HG02973 (cell line): ENCODE results near the gene CAPN9.

Experiments
- ATAC-seq: cut with Tn5 transposase; IDR thresholded peaks from one replicate; pipeline ENCODE4 v1.9.1; 2021; ENCODE audit warnings: moderate library complexity; ENCODE audit not compliant: unreplicated experiment

Gene CAPN9

GRCh38 chr1:230820568-230820967 lies 73.4 kb downstream of the CAPN9 start:
- ATAC-seq, result no peak

DNA sequence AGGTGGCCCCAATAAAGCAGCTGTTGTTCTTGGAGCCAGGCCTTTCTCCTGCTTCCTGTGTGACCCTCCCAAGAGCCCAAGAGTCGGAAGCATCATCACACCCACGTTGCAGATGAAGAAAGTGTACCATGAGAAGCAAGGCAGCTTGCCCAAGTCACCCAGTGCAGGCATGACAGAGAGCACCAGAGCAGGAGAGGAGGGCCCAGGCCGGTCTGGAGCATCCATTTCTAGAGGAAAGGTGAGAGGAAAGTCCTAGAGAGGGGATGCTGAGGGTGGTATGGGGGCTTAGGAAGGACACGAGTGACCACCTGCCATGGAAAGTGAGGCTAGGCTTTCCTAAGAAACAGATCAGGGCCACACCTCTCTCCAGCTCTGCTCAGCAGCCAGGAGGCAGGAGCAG lies 74.2 kb downstream of the CAPN9 start:
- no peak for ATAC-seq

DNA sequence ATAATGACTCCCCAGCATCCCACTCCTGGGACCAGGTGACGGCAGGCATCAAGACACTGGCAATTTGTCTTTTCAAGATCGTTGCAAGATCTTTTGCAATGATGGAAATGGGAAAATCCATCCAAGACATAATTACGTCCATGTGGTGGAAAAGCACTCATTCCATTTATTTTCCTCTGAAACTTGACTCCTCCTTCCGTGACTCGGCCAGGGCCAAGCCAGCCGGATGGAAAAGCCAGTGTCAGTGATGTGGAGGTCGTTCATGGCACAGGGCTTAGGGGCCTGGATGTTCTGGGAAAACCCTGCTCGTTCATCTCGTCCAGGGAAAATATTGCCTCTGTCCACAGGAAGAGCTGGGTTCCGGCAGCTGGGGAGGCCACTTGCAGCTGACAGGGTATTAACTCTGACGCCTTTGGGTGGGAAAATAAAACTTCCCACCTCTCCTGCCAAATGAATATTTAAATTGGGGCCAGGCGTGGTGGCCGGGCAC lies 74.9 kb downstream of the CAPN9 start:
- no peak for ATAC-seq

DNA sequence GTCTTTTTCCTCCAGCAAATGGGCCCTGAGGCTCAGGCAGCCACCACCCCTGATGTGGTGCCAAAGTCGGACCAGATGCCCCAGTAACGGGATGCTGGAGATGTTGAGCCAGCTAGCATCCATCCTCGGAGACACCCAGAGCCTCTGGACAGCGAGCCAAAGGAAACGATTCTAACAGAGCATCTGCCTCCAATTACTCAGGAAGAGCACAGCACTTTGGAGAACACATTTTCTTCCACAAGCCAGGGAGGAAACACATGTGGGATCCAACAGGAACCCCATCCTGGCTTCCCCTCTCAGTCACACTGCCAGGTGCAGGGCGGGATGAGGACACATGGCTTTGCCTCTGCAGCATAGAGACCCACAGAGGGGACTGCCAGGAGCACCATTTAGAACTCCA lies 76.2 kb downstream of the CAPN9 start:
- ATAC-seq, result no peak

DNA sequence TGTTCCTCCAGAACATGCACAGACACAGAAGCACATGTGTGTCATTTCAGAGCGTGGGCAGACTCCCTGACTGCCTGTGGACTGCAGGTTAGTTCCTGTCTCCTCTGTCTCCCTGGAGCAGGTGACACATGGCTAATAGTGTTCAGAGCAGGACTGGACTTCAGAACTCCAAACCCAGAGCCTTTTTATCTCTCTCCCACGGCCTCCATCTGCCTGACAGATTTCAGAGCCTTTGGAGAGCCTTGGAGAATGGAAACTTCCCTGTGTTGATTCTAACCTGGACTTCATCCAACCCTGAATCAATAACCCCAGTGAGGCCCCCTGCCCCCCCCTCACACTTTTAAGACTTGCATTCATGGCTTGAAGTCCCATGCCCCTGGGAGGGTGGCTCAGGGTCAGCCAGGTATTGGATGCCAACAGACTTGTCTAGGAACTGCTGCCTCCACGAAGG lies 76.8 kb downstream of the CAPN9 start:
- ATAC-seq, result no peak

GRCh38 chr1:230824551-230824918 lies 77.3 kb downstream of the CAPN9 start:
- ATAC-seq, result no peak

DNA sequence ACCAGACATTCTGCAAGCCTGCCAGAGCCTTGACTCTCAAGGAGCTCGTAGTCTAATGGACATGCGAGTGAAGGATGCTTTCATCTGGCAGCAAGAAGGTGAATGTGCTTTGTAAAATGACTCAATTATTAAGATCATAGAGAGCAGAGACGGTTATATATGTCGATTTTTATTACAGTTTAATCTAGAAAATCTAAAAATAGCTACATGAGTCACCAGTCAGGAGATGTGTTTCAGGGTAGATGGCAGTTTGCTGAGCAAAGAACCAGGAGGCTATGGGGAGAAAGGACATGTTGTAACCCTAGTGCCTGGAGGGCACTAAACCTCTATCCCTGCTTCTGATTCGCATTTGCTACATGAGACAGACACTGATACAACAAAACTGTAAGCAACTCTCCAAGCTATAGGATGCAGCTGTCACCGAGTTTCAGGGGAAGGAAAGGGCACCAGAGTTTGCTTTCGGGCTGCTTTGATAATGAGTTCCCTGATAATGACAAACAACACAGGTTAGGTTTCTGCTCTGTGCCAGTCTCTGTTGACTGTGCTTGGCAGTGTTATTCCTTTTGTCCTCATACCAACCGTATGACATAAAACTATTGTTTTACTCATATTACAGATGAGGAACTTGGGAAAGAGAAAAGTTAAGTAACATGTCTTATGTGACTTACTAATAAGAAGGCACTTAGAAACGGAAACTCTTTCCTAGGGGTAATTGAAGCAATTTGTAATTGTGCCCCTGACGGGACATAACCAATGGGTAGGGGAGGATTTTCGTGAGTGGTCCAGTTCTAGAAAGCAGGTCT lies 77.9 kb downstream of the CAPN9 start:
- ATAC-seq, result no peak

GRCh38 chr1:230825761-230826160 lies 78.6 kb downstream of the CAPN9 start:
- no peak for ATAC-seq

GRCh38 chr1:230826166-230826875 lies 79.1 kb downstream of the CAPN9 start:
- no peak for ATAC-seq

DNA sequence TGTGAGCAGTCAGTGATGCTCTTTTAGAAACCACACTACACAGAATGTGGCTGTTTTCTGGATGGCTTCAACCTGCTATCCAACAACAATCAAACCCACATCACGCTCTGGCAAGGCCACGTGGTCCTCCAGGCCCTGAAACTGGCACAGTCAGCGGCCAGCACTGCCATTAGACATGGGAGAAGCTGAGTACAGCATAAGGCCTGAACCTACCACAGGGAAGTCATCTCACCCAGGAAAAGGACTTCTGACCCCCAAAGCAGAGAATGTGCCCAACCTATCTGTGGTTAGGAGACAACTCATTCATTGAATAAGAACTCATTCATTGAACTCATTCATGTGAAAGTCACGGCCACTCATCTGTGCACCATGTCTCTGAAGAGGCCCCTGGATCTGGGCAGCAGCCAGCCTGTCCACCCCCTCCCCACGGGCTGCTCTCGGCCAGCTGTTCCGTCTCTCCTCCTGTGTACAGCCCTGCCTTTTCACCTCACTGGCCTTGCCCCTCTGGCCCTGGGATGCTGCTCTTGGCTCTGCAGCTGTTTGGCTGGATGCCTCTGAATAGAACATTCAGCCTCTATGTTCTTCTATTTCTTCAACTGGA lies 80.0 kb downstream of the CAPN9 start:
- ATAC-seq, result no peak

GRCh38 chr1:230827801-230828200 lies 80.6 kb downstream of the CAPN9 start:
- ATAC-seq, result no peak

DNA sequence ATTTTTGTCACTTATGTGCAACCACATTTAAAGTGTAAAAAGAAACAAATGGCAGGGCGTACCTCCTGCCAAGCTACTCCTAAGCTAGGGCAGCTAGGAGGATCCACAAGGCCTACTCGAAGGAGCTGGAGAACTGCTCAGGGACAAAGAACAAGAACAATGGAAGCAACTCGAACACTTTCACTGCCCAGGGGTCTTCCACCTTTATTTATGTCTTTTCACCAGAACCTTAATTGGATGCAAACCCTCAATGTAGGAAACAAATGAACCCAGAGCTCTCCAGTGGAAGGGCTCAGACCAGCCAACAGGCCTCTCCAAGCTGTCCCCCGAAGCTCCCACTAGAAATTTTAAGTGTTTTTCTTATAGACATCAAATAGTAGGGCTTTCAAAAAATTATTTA lies 81.2 kb downstream of the CAPN9 start:
- no peak for ATAC-seq

GRCh38 chr1:230831771-230832170 lies 84.6 kb downstream of the CAPN9 start:
- no peak for ATAC-seq

DNA sequence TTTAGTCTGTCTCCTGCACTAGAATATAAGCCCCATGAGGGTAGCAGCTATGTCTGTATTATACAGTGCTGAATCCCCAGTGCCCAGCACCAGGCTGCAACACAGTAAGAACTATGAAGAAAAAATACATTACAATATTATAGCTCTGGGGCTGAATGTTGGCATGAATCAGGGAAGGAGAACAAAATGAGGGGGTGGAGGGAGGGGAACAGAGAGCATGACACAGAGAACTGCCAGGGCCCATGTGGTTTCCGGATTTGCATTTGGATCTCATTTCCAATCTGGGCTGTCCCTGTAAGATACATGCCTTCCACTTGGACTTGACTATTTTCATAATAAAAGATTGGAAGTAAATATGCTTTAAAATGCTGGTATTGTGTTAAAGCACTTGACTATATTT lies 85.3 kb downstream of the CAPN9 start:
- no peak for ATAC-seq

DNA sequence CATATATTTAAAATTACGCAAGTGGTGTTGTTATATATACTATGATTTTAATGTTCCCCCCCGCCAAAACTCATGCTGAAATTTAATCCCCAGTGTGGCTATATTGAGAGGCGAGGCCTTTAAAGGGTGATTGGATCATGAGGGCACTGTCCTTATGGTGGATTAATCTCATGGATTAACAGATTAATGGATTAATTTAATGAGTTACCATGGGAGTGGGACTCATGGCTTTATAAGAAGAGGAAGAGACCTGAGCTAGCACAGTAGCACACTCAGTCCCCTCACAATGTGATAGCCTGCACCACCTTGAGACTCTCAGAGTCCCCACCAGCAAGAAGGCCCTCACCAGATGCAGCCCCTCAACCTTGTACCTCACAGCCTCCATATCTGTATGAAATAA lies 86.3 kb downstream of the CAPN9 start:
- no peak for ATAC-seq

DNA sequence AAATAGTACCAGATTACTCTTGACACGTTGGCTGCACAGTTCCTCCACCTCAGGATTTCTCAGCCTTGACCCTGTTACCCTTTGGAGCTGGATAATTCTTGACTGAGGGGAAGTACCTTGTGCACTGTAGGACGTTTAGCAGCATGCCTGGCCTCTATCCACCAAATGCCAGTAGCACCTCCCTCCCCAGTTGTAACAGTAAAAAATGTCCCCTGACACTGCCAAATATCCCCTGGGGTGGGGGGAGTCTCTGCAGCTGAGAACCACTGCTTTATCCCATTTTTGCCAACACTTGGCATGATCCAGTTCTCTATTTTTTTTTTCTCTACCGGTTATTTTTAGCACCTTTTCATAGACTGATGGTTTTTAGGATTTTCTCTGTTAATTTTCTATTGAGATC lies 87.1 kb downstream of the CAPN9 start:
- no peak for ATAC-seq

DNA sequence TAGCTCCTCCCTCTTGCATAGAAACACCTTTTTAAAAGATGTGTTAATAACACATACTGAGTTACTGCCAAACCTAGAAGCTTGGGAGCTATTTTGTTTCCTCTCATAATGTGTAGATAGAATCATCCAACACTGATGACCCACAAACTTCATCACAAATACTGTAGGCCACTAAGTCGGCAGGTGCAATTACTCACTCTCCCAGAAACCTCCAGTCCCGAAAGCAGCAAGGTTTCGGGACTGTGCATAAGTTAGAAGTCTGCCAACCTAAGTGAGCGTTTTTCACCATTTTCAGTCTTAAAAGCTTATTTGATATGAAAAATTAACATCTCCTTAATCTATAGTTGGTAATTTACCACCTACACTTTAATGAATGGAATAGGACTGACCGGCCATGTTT lies 89.2 kb downstream of the CAPN9 start:
- ATAC-seq, result no peak

- ATAC-seq, result no peak
Observed at GRCh38 chr1:230836793-230837192, 89.6 kb downstream of the CAPN9 start.

GRCh38 chr1:230839173-230839572 lies 92.0 kb downstream of the CAPN9 start:
- ATAC-seq, result no peak

DNA sequence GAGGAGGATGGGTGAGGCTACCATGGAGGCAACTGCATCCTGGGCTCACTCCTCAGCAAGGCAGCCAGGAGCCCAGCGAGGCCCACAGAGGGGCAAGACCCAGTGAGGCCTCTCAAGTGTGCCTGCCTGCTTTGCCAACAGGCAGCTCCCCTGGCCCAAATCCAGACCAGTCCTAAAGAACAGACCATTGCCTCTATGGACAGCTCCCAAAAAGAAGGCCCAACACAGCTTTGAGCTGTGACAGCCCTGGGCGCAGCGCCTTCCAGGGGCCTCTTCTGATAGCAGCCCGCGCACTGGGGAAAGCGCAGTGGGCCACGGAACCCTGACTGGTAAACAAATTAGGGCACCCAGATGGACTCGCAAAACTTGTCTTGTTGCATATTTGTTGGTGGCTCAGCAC lies 95.6 kb downstream of the CAPN9 start:
- no peak for ATAC-seq

GRCh38 chr1:230843503-230844309 lies 96.5 kb downstream of the CAPN9 start:
- no peak for ATAC-seq
